Measurements from ENCODE around the gene FOXB2.

Gene FOXB2

GRCh38 chr9:77018058-77018968 is 1.1 kb upstream of the FOXB2 start:
- ChIA-PET CTCF (interaction anchor here (0.7 to 1.1 kb wide), 2 partner anchors 22 to 209 kb away, joined by 3 read pairs; no protein-coding TSS in a partner anchor), POLR2A (no interaction called here)
- TF ChIP-seq L3MBTL2 (conservative IDR thresholded peaks at IDR 0.05): peak; percentile 75
- no peak for TF ChIP-seq PKNOX1 (IDR thresholded peaks at IDR 0.05)
- DNase-seq (ENCODE audit: extremely low spot score): peak; percentile 56

GRCh38 chr9:77018969-77019235 is 553 bp upstream of the FOXB2 start:
- TF ChIP-seq L3MBTL2 (conservative IDR thresholded peaks at IDR 0.05) (no peak), CTBP1 (IDR thresholded peaks at IDR 0.05; ENCODE audit: borderline replicate concordance) (no peak), SP1 (IDR thresholded peaks at IDR 0.05) (no peak), LEF1 (IDR thresholded peaks at IDR 0.05; ENCODE audit: borderline replicate concordance) (no peak), TARDBP (IDR thresholded peaks at IDR 0.05) (no peak), SUZ12 (IDR thresholded peaks at IDR 0.05) (no peak), HDGF (IDR thresholded peaks at IDR 0.05; ENCODE audit: borderline replicate concordance) (no peak), FOXA1 (IDR thresholded peaks at IDR 0.05) (no peak), BHLHE40 (IDR thresholded peaks at IDR 0.05; ENCODE audit: borderline replicate concordance) (no peak), PKNOX1 (IDR thresholded peaks at IDR 0.05) (no peak), ZNF384 (IDR thresholded peaks at IDR 0.05) (no peak), ARNT (IDR thresholded peaks at IDR 0.05) (no peak), FOXM1 (IDR thresholded peaks at IDR 0.05; ENCODE audit: borderline replicate concordance) (no peak), FOXK2 (IDR thresholded peaks at IDR 0.05) (no peak), ELF4 (IDR thresholded peaks at IDR 0.05) (no peak), NFRKB (IDR thresholded peaks at IDR 0.05) (no peak)
- peak; percentile 25 for DNase-seq (ENCODE audit: extremely low spot score)
- POLR2A ChIA-PET: no interaction called here
- CTCF ChIA-PET: no interaction called here

GRCh38 chr9:77019926-77020412 is 514 bp downstream of the FOXB2 start:
- TF ChIP-seq CTBP1 (IDR thresholded peaks at IDR 0.05; ENCODE audit: borderline replicate concordance) (no peak), LEF1 (IDR thresholded peaks at IDR 0.05; ENCODE audit: borderline replicate concordance) (no peak), ARNT (IDR thresholded peaks at IDR 0.05) (no peak), SUZ12 (IDR thresholded peaks at IDR 0.05) (no peak)
- ChIA-PET POLR2A (no interaction called here), CTCF (no interaction called here)
- no peak for DNase-seq (ENCODE audit: extremely low spot score)

GRCh38 chr9:77020413-77021290 is 1.2 kb downstream of the FOXB2 start:
- ChIA-PET POLR2A (no interaction called here), CTCF (no interaction called here)
- TF ChIP-seq HDGF (IDR thresholded peaks at IDR 0.05; ENCODE audit: borderline replicate concordance): no peak
- no peak for TF ChIP-seq BHLHE40 (IDR thresholded peaks at IDR 0.05; ENCODE audit: borderline replicate concordance)
- TF ChIP-seq TARDBP (IDR thresholded peaks at IDR 0.05): no peak
- TF ChIP-seq L3MBTL2 (conservative IDR thresholded peaks at IDR 0.05): no peak
- TF ChIP-seq FOXM1 (IDR thresholded peaks at IDR 0.05; ENCODE audit: borderline replicate concordance): no peak
- TF ChIP-seq FOXK2 (IDR thresholded peaks at IDR 0.05): no peak
- TF ChIP-seq SUZ12 (IDR thresholded peaks at IDR 0.05): no peak
- no peak for TF ChIP-seq PKNOX1 (IDR thresholded peaks at IDR 0.05)
- no peak for DNase-seq (ENCODE audit: extremely low spot score)

GRCh38 chr9:77021291-77021894 is 1.9 kb downstream of the FOXB2 start:
- DNase-seq (ENCODE audit: extremely low spot score): no peak
- TF ChIP-seq SP1 (IDR thresholded peaks at IDR 0.05): no peak
- TF ChIP-seq ARNT (IDR thresholded peaks at IDR 0.05): no peak
- no peak for TF ChIP-seq LEF1 (IDR thresholded peaks at IDR 0.05; ENCODE audit: borderline replicate concordance)
- no peak for TF ChIP-seq HDGF (IDR thresholded peaks at IDR 0.05; ENCODE audit: borderline replicate concordance)
- TF ChIP-seq ZNF384 (IDR thresholded peaks at IDR 0.05): no peak
- no peak for TF ChIP-seq CTBP1 (IDR thresholded peaks at IDR 0.05; ENCODE audit: borderline replicate concordance)
- no peak for TF ChIP-seq PKNOX1 (IDR thresholded peaks at IDR 0.05)
- TF ChIP-seq TARDBP (IDR thresholded peaks at IDR 0.05): no peak
- TF ChIP-seq FOXK2 (IDR thresholded peaks at IDR 0.05): no peak
- TF ChIP-seq NFRKB (IDR thresholded peaks at IDR 0.05): no peak
- no peak for TF ChIP-seq SUZ12 (IDR thresholded peaks at IDR 0.05)
- TF ChIP-seq ELF4 (IDR thresholded peaks at IDR 0.05): no peak
- TF ChIP-seq BHLHE40 (IDR thresholded peaks at IDR 0.05; ENCODE audit: borderline replicate concordance): no peak
- no peak for TF ChIP-seq FOXM1 (IDR thresholded peaks at IDR 0.05; ENCODE audit: borderline replicate concordance)
- no peak for TF ChIP-seq L3MBTL2 (conservative IDR thresholded peaks at IDR 0.05)
- TF ChIP-seq FOXA1 (IDR thresholded peaks at IDR 0.05): no peak
- POLR2A ChIA-PET: no interaction called here
- CTCF ChIA-PET: no interaction called here
